ENCODE results near the gene DNAH8. TPM values are rescaled to one million over a fixed set of nuclear protein-coding genes. Genes with fewer than 3 reads are reported as not detected.

DNAH8 gene
- total and polyA plus RNA-seq, 3 donors from 2014 or later = 17.2 to 23.7 (median 19.0) TPM

DNA sequence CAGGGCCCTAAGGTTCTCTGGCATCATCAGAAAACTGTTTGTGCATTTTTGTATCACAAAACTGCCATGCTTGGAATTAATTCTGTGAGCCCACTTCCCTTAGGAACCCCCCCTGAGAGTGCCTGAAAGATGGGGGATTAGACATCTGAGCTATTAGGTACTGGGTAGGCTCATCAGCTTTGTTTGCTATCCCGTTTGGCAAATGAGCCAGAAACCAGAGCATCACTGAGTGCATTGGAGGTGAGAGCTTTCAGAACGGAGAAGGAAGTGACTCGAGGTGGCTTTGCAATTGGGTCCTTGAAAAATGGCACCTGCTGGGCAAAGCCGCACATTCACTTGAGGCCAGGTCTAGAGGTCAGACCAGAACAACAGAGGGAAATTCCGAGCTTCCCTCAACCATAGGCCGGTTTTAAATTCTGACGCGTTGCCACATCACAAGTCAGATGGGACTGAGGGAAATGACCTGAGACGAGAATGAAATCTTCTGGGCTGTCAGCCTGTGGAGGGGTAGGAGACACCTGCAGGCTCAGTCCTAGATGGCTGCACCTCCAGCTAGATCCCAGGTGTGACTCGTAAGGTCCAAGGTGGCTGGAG lies 325.1 kb downstream of the DNAH8 start:
- H3K27ac ChIP-seq = no peak overlapping the region
- no peak for DNase-seq
- H3K4me1 ChIP-seq = no peaks in the 10 kb centered on the region
- H3K27me3 ChIP-seq = no peaks in the 10 kb centered on the region
- no peaks in the 10 kb centered on the region for H3K36me3 ChIP-seq (ENCODE audit: low read depth, missing control alignments)
- WGBS, 2 donors = 85 to 91% methylated on average over 10 of the region's 10 CpGs
- intact Hi-C loops (cut with DNase I; ENCODE audit: low total_unique reads) = no loop called here
- no peak for TF ChIP-seq POLR2A (IDR thresholded peaks at IDR 0.05)
- TF ChIP-seq, protein P1, sequence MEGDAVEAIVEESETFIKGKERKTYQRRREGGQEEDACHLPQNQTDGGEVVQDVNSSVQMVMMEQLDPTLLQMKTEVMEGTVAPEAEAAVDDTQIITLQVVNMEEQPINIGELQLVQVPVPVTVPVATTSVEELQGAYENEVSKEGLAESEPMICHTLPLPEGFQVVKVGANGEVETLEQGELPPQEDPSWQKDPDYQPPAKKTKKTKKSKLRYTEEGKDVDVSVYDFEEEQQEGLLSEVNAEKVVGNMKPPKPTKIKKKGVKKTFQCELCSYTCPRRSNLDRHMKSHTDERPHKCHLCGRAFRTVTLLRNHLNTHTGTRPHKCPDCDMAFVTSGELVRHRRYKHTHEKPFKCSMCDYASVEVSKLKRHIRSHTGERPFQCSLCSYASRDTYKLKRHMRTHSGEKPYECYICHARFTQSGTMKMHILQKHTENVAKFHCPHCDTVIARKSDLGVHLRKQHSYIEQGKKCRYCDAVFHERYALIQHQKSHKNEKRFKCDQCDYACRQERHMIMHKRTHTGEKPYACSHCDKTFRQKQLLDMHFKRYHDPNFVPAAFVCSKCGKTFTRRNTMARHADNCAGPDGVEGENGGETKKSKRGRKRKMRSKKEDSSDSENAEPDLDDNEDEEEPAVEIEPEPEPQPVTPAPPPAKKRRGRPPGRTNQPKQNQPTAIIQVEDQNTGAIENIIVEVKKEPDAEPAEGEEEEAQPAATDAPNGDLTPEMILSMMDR (IDR thresholded peaks at IDR 0.05) = no peak
- H3K9me3 ChIP-seq = no peaks in the 10 kb centered on the region
- no peak overlapping the region for H3K4me3 ChIP-seq

- 71 to 82% methylated on average over 2 of the region's 2 CpGs for WGBS, 2 donors
- H3K27me3 ChIP-seq = no peaks in the 10 kb centered on the region
- DNase-seq = no peak
- no peaks in the 10 kb centered on the region for H3K36me3 ChIP-seq (ENCODE audit: low read depth, missing control alignments)
- H3K27ac ChIP-seq = no peak overlapping the region
- H3K4me3 ChIP-seq = no peak overlapping the region
- no peaks in the 10 kb centered on the region for H3K9me3 ChIP-seq
- intact Hi-C loops (cut with DNase I; ENCODE audit: low total_unique reads) = no loop called here
- no peak for TF ChIP-seq POLR2A (IDR thresholded peaks at IDR 0.05)
- TF ChIP-seq, protein P1 (IDR thresholded peaks at IDR 0.05) = no peak
- no peaks in the 10 kb centered on the region for H3K4me1 ChIP-seq
Measured at GRCh38 chr6:39041072-39041471, 326.0 kb downstream of the DNAH8 start.

GRCh38 chr6:39043776-39044175 lies 328.7 kb downstream of the DNAH8 start:
- no peaks in the 10 kb centered on the region for H3K9me3 ChIP-seq
- no peaks in the 10 kb centered on the region for H3K4me1 ChIP-seq
- H3K4me3 ChIP-seq = no peak overlapping the region
- no peaks in the 10 kb centered on the region for H3K36me3 ChIP-seq (ENCODE audit: low read depth, missing control alignments)
- H3K27me3 ChIP-seq = no peaks in the 10 kb centered on the region
- intact Hi-C loops (cut with DNase I; ENCODE audit: low total_unique reads) = no loop called here
- no peak for TF ChIP-seq POLR2A (IDR thresholded peaks at IDR 0.05)
- TF ChIP-seq, protein P1 (IDR thresholded peaks at IDR 0.05) = no peak
- no peak overlapping the region for H3K27ac ChIP-seq
- WGBS, 2 donors = 96% methylated on average over 3 of the region's 3 CpGs
- DNase-seq = no peak

GRCh38 chr6:39044181-39044580 lies 329.1 kb downstream of the DNAH8 start:
- DNase-seq = no peak
- no peak for TF ChIP-seq POLR2A (IDR thresholded peaks at IDR 0.05)
- TF ChIP-seq, protein P1 (IDR thresholded peaks at IDR 0.05) = no peak
- H3K36me3 ChIP-seq (ENCODE audit: low read depth, missing control alignments) = no peaks in the 10 kb centered on the region
- H3K4me1 ChIP-seq = no peaks in the 10 kb centered on the region
- WGBS, 2 donors = 79 to 94% methylated on average over 4 of the region's 4 CpGs
- no peaks in the 10 kb centered on the region for H3K9me3 ChIP-seq
- no peaks in the 10 kb centered on the region for H3K27me3 ChIP-seq
- no peak overlapping the region for H3K27ac ChIP-seq
- intact Hi-C loops (cut with DNase I; ENCODE audit: low total_unique reads) = no loop called here
- no peak overlapping the region for H3K4me3 ChIP-seq

All from testis (tissue), 3 donors.